GM12875 (cell line): ENCODE results near the gene IMPG1.

Source experiments
- H3K4me3 ChIP-seq: one replicate; pipeline ENCODE4 v1.5.1; 2011; ENCODE audit warnings: low read depth, low read length, control low read depth
- TF ChIP-seq, protein P1 (sequence below): IDR thresholded peaks from 2 replicates; pipeline ENCODE4 v1.5.1; 2011; ENCODE audit warnings: low read depth, mild to moderate bottlenecking, control low read depth, inconsistent platforms, low read length, moderate library complexity, borderline replicate concordance; ENCODE audit not compliant: insufficient read depth

The IMPG1 gene

DNA sequence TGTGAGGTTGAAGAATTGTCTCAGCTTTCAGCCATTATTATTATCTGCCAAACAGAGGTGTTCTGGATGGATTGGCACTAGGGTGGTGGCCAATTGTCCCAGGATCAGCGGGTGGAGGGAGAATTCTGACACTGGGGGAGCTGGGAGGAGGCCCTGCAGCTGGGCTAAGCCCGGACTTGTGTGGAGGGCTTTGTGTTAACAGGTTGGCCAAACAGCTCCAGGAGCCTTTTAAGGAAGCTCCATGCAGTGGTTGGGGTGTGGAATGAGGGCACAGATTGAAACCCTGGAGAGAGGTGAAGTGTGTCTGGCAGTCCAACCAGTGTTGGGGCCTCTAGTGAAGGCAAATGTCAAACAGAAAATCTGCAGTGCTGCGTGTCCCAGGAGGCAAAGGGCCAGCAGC, 135.8 kb downstream of the IMPG1 start:
- TF ChIP-seq, protein P1, sequence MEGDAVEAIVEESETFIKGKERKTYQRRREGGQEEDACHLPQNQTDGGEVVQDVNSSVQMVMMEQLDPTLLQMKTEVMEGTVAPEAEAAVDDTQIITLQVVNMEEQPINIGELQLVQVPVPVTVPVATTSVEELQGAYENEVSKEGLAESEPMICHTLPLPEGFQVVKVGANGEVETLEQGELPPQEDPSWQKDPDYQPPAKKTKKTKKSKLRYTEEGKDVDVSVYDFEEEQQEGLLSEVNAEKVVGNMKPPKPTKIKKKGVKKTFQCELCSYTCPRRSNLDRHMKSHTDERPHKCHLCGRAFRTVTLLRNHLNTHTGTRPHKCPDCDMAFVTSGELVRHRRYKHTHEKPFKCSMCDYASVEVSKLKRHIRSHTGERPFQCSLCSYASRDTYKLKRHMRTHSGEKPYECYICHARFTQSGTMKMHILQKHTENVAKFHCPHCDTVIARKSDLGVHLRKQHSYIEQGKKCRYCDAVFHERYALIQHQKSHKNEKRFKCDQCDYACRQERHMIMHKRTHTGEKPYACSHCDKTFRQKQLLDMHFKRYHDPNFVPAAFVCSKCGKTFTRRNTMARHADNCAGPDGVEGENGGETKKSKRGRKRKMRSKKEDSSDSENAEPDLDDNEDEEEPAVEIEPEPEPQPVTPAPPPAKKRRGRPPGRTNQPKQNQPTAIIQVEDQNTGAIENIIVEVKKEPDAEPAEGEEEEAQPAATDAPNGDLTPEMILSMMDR: no peak
- no peak overlapping the region for H3K4me3 ChIP-seq

DNA sequence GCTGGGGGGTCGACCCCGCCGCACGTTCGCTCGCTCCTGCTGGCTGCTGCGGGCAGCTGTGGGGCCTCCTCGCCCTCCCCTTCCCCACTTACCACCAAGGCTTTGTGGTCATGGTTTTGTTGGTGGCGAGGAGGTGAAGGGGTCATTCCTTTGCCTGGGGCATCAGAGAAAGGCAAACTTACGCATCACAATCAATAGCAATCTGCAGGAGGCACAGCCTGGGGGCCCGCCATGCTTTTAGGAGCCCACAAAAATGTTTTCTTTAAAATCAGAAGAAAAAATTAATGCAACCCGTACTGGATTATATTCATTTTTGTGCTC, 137.0 kb downstream of the IMPG1 start:
- no peak overlapping the region for H3K4me3 ChIP-seq
- TF ChIP-seq, protein P1: no peak

DNA sequence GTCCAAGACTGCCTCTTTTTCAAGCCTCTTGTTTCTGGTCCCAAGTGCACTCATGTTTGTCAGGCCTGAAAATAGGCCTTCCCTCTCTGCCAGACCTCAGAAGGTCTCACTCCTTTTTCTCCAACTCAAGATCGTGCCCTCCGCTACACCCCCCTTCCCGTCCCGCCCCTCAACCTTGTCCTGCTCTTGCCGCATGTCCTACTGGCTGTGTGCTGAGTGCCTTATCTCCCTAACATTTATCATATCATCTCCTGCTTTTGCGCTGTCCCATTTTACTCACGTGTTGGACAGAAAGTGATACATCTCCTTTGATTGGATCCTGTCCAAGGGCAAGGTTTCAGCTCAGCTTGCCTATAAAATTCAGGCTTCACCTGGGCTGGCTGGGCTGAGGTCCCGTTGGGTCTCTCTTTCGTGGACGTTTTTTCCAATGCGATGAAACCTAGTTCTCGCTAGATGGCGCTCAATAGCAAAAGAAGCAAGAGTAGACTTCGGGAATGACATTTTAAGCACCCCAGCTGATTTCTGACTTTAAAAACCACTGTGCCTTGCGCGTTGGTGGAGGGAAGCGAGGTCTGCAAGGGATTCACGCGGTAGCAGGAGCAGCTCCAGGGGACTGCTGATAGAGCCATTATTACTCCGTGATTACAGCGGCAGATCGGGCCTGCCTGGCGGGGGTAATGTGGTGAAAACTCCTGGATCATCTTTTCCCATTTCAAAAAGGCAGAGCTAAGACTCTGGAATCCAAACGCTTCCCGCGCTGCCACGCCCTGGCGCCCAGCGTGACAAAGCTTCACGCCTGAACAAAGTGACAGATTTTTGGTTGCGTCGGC, 137.6 kb downstream of the IMPG1 start:
- H3K4me3 ChIP-seq: no peak overlapping the region
- TF ChIP-seq, protein P1: peak; percentile 64

DNA sequence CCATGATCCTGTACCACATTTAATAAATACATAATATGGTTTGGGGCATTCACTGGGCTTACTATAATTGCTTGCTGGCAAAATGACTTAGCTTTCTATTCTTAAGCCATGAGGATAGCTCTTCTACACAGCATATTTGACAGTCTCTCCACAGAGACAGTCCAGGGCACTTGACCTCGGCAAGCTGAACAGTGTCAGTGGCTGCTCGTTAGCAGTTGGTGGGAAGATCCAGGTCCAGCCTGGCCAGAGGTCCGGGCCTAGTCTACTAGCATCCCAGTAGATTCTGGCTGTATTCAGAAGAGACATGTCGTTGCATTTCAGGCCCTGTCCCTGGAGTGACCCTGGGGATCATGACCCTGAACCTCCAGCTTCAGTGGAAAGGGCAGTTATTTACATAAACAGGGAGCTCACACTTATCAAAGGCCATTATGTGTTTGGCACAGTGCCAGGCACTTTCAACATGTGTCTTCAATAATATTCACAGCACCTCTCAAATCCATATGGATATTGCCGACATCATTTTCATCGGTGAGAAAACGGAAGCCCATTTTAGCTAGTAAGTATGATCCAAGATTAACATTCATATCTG, 139.0 kb downstream of the IMPG1 start:
- TF ChIP-seq, protein P1: no peak
- no peak overlapping the region for H3K4me3 ChIP-seq

DNA sequence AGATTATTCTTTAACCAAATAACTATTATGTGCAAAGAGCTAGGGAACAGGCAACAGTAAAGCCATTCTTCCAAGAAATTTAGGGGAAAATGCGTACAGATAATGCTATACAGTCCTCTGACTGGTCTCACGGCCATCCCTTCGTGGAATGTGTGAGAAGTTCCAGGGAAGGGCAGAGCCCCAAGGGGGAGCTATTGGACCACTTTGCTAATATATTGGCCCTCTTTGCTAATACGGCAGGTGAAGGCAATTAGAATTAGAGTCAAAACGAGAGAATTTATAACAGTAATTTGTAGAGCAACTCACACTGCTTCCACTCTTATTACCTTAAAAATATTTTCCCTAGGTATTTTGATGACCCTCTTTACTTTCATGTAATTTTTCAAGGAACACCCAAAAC, 140.4 kb downstream of the IMPG1 start:
- TF ChIP-seq, protein P1: peak; percentile 50; the same call in 1 of the 2 replicates
- H3K4me3 ChIP-seq: no peak overlapping the region

DNA sequence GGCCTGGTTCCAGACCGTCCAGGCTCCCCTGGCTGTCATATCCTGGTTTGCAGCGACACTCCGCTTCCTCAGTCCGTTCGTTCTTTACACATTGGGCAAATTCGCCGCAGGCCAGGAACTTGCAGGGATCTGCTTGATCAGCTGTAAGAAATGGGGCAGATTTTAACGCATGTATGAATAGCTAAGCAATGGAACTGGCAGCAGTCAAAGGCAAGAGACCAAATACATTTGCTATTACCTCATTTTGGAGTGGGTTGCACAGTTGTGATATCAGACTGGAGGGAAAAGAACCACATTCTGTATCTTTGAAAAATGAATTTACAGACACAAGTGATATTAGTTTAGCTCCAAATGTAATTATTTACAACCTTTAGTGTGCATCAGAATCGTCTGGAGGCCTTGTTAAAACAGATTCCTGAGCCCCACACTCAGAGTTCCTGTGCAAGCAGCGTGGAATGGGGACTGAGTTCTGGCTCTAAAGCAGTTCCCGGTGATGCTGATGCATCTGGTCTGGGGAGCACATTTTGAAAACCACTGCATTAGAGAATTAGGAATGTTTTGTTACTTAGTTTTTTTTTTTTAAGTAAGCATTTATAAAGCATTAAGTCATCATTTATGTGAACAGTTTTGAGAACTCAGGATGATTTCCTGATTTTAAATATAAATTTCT, 141.3 kb downstream of the IMPG1 start:
- TF ChIP-seq, protein P1: no peak
- H3K4me3 ChIP-seq: no peak overlapping the region
